ENCODE results near the gene GSG1L. TPM values are rescaled to one million over a fixed set of nuclear protein-coding genes. Genes with fewer than 3 reads are reported as not detected.
"Not testable (repeated sequence)": the region's sequence is repeated elsewhere in the genome, so short reads cannot be mapped to it uniquely, and the experiment has no call there.

The GSG1L gene
- polyA plus RNA-seq, 4 donors: 0.09 to 0.22 TPM; not detected in 2

- H3K9me3 ChIP-seq (ENCODE audit: control insufficient read depth in 2 of 2, insufficient read depth in 1 of 2, low read depth in 1 of 2, low read length in 1 of 2): no peaks in the 10 kb centered on the region
- WGBS, 3 donors: 76 to 90% (median 88%) methylated on average over 6 of the region's 6 CpGs
Observed at GRCh38 chr16:27890006-27890405, 173.5 kb downstream of the GSG1L start.

GRCh38 chr16:27883576-27883975, 179.9 kb downstream of the GSG1L start:
- no peak for DNase-seq
- H3K4me1 ChIP-seq (ENCODE audit: control insufficient read depth in 3 of 3, insufficient read depth in 2 of 3, low read depth in 1 of 3, low read length in 2 of 3): no peaks in the 10 kb centered on the region
- no peaks in the 10 kb centered on the region for H3K36me3 ChIP-seq (ENCODE audit: control insufficient read depth in 3 of 3, insufficient read depth in 2 of 3, low read depth in 1 of 3, low read length in 3 of 3)
- FAIRE-seq: no peak
- no peak overlapping the region for H3K27ac ChIP-seq (ENCODE audit: low read depth in 1 of 3, low read length in 2 of 3)
- WGBS, 3 donors: 64 to 74% (median 64%) methylated on average over 5 of the region's 5 CpGs
- no peak overlapping the region for H3K4me3 ChIP-seq (ENCODE audit: low read depth in 1 of 3, low read length in 3 of 3)
- H3K27me3 ChIP-seq (ENCODE audit: control insufficient read depth in 3 of 3, insufficient read depth in 3 of 3, low read length in 3 of 3): no peaks in the 10 kb centered on the region
- no peaks in the 10 kb centered on the region for H3K9me3 ChIP-seq (ENCODE audit: control insufficient read depth in 2 of 2, insufficient read depth in 1 of 2, low read depth in 1 of 2, low read length in 1 of 2)

More at GRCh38 chr16:27890006-27890405, 173.5 kb downstream of the GSG1L start:
- DNase-seq (no peak), FAIRE-seq (no peak)
- H3K36me3 ChIP-seq (ENCODE audit: control insufficient read depth in 3 of 3, insufficient read depth in 2 of 3, low read depth in 1 of 3, low read length in 3 of 3): no peaks in the 10 kb centered on the region
- no peak overlapping the region for H3K27ac ChIP-seq (ENCODE audit: low read depth in 1 of 3, low read length in 2 of 3)
- no peaks in the 10 kb centered on the region for H3K27me3 ChIP-seq (ENCODE audit: control insufficient read depth in 3 of 3, insufficient read depth in 3 of 3, low read length in 3 of 3)
- H3K4me1 ChIP-seq (ENCODE audit: control insufficient read depth in 3 of 3, insufficient read depth in 2 of 3, low read depth in 1 of 3, low read length in 2 of 3): no peaks in the 10 kb centered on the region
- no peak overlapping the region for H3K4me3 ChIP-seq (ENCODE audit: low read depth in 1 of 3, low read length in 3 of 3)

DNA sequence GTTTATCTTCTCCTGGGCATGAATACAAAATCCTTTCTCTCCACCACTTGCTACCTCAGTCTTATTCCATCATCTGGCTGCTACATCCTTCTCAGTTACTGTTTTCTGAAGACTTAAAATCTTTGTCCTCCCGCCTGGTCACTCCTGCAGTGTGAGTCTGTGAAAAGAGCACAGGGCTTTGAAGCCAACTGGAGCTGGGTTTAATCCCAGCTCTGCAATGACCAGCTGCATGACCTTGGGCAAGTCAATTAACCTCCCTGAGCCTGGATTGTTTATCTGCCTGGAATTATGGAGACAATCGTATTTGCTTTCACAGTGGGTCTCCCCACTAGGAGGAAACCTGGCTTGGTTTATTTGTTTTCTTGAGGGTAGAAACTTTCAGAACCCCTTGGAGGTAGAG, 183.2 kb downstream of the GSG1L start:
- Histone ChIP-seq H3K4me3 (ENCODE audit: low read depth in 1 of 3, low read length in 3 of 3) (no peak overlapping the region), H3K27me3 (ENCODE audit: control insufficient read depth in 3 of 3, insufficient read depth in 3 of 3, low read length in 3 of 3) (no peaks in the 10 kb centered on the region), H3K4me1 (ENCODE audit: control insufficient read depth in 3 of 3, insufficient read depth in 2 of 3, low read depth in 1 of 3, low read length in 2 of 3) (no peaks in the 10 kb centered on the region), H3K9me3 (ENCODE audit: control insufficient read depth in 2 of 2, insufficient read depth in 1 of 2, low read depth in 1 of 2, low read length in 1 of 2) (no peaks in the 10 kb centered on the region), H3K36me3 (ENCODE audit: control insufficient read depth in 3 of 3, insufficient read depth in 2 of 3, low read depth in 1 of 3, low read length in 3 of 3) (no peaks in the 10 kb centered on the region), H3K27ac (ENCODE audit: low read depth in 1 of 3, low read length in 2 of 3) (no peak overlapping the region)
- no peak for DNase-seq
- no peak for FAIRE-seq
- 28 to 55% (median 46%) methylated on average over 2 of the region's 2 CpGs for whole genome bisulfite sequencing, 3 donors

- WGBS, 3 donors: 63 to 75% (median 69%) methylated on average over 3 of the region's 3 CpGs
- H3K9me3 ChIP-seq (ENCODE audit: control insufficient read depth in 2 of 2, insufficient read depth in 1 of 2, low read depth in 1 of 2, low read length in 1 of 2): no peaks in the 10 kb centered on the region
- no peaks in the 10 kb centered on the region for H3K36me3 ChIP-seq (ENCODE audit: control insufficient read depth in 3 of 3, insufficient read depth in 2 of 3, low read depth in 1 of 3, low read length in 3 of 3)
- DNase-seq (no peak), FAIRE-seq (no peak)
- H3K4me1 ChIP-seq (ENCODE audit: control insufficient read depth in 3 of 3, insufficient read depth in 2 of 3, low read depth in 1 of 3, low read length in 2 of 3): no peaks in the 10 kb centered on the region
- H3K27ac ChIP-seq (ENCODE audit: low read depth in 1 of 3, low read length in 2 of 3): no peak overlapping the region
- no peak overlapping the region for H3K4me3 ChIP-seq (ENCODE audit: low read depth in 1 of 3, low read length in 3 of 3)
- H3K27me3 ChIP-seq (ENCODE audit: control insufficient read depth in 3 of 3, insufficient read depth in 3 of 3, low read length in 3 of 3): no peaks in the 10 kb centered on the region
Observed at GRCh38 chr16:27879601-27880247, 183.8 kb downstream of the GSG1L start.

DNA sequence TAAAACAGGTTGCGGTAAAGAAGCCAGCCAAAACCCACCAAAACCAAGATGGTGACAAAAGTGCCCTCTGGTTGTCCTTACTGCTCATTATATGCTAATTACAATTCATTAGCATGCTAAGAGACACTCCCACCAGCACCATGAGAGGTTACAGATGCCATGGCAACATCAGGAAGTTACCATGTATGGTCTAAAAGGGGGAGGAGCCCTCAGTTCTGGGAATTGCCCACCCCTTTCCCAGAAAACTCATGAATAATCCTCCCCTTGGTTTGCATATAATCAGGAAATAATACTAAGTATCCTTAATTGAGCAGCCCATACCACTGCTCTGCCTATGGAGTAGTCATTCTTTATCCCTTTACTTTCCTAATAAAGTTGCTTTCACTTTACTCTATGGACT, 190.9 kb downstream of the GSG1L start:
- not testable (repeated sequence) for H3K27ac ChIP-seq (ENCODE audit: low read depth in 1 of 3, low read length in 2 of 3); H3K27me3 ChIP-seq (ENCODE audit: control insufficient read depth in 3 of 3, insufficient read depth in 3 of 3, low read length in 3 of 3); FAIRE-seq; H3K4me1 ChIP-seq (ENCODE audit: control insufficient read depth in 3 of 3, insufficient read depth in 2 of 3, low read depth in 1 of 3, low read length in 2 of 3); DNase-seq; H3K4me3 ChIP-seq (ENCODE audit: low read depth in 1 of 3, low read length in 3 of 3); H3K36me3 ChIP-seq (ENCODE audit: control insufficient read depth in 3 of 3, insufficient read depth in 2 of 3, low read depth in 1 of 3, low read length in 3 of 3)
- H3K9me3 ChIP-seq (ENCODE audit: control insufficient read depth in 2 of 2, insufficient read depth in 1 of 2, low read depth in 1 of 2, low read length in 1 of 2): peaks cover 0 to 17% of the 10 kb centered on the region in 2 donors
- 89 to 100% (median 100%) methylated on average over 1 of the region's 1 CpG for WGBS, 3 donors

DNA sequence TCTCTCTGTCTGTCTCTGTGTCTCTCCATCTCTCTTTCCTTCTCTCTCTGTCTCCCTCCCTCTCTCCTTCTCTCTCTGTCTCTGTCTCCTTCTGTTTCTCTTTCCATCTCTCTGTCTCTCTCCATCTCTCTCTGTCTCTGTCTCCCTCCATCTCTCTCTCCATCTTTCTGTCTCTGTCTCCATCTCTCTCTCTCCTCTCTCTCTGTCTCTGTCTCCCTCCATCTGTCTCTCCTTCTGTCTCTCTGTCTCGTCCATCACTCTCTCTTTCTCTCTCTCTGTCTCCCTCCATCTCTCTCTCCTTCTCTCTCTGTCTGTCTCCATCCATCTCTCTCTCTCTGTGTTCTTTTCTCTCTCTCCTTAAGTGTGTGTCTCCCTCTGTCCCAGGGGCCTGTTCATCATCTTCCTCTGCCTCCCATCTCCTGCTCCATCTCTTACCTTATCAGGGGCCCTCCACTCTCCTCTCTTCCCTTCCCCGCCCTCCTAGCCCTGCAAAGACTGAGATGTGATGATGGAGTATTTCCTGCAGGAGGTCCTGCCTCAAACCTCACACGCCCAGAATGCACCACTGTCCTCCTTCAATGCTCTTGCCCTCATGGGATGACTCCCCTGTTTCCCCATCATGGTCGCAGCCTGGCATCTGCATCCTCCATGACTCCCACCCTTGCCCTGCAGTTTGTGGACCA, 193.3 kb downstream of the GSG1L start:
- Histone ChIP-seq H3K4me3 (ENCODE audit: low read depth in 1 of 3, low read length in 3 of 3) (no peak overlapping the region), H3K36me3 (ENCODE audit: control insufficient read depth in 3 of 3, insufficient read depth in 2 of 3, low read depth in 1 of 3, low read length in 3 of 3) (no peaks in the 10 kb centered on the region), H3K27ac (ENCODE audit: low read depth in 1 of 3, low read length in 2 of 3) (no peak overlapping the region), H3K9me3 (ENCODE audit: control insufficient read depth in 2 of 2, insufficient read depth in 1 of 2, low read depth in 1 of 2, low read length in 1 of 2) (peaks cover 0 to 20% of the 10 kb centered on the region in 2 donors), H3K4me1 (ENCODE audit: control insufficient read depth in 3 of 3, insufficient read depth in 2 of 3, low read depth in 1 of 3, low read length in 2 of 3) (no peaks in the 10 kb centered on the region), H3K27me3 (ENCODE audit: control insufficient read depth in 3 of 3, insufficient read depth in 3 of 3, low read length in 3 of 3) (no peaks in the 10 kb centered on the region)
- FAIRE-seq: no peak
- DNase-seq: no peak
- 46 to 56% (median 55%) methylated on average over 4 of the region's 4 CpGs for WGBS, 3 donors

- WGBS, 3 donors: 86 to 96% (median 93%) methylated on average over 1 of the region's 1 CpG
- Histone ChIP-seq H3K9me3 (ENCODE audit: control insufficient read depth in 2 of 2, insufficient read depth in 1 of 2, low read depth in 1 of 2, low read length in 1 of 2) (peaks cover 0 to 22% of the 10 kb centered on the region in 2 donors), H3K4me1 (ENCODE audit: control insufficient read depth in 3 of 3, insufficient read depth in 2 of 3, low read depth in 1 of 3, low read length in 2 of 3) (no peaks in the 10 kb centered on the region), H3K27me3 (ENCODE audit: control insufficient read depth in 3 of 3, insufficient read depth in 3 of 3, low read length in 3 of 3) (no peaks in the 10 kb centered on the region), H3K4me3 (ENCODE audit: low read depth in 1 of 3, low read length in 3 of 3) (no peak overlapping the region), H3K36me3 (ENCODE audit: control insufficient read depth in 3 of 3, insufficient read depth in 2 of 3, low read depth in 1 of 3, low read length in 3 of 3) (no peaks in the 10 kb centered on the region), H3K27ac (ENCODE audit: low read depth in 1 of 3, low read length in 2 of 3) (no peak overlapping the region)
- DNase-seq (no peak), FAIRE-seq (no peak)
Observed at GRCh38 chr16:27869411-27869810, 194.1 kb downstream of the GSG1L start.

DNA sequence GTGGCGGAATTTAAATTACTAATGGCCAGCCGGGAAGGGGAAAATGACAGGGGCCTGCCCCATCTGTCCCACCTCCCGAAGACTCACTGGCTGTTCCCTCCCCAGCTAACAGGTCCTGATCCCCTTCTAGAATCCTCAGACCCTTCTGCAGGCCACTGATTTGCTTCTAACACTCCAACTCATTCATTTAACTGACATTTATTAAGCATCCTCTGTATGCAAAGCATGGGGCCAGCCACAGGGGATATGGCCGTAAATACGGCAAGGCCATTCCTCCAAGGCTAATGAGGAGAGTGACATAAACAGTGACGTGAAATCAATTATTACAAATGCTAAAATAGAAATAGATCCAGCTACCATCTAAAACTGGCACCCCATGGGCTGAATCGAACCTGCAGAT, 195.3 kb downstream of the GSG1L start:
- H3K36me3 ChIP-seq (ENCODE audit: control insufficient read depth in 3 of 3, insufficient read depth in 2 of 3, low read depth in 1 of 3, low read length in 3 of 3): no peaks in the 10 kb centered on the region
- peaks cover 0 to 13% of the 10 kb centered on the region in 2 donors for H3K9me3 ChIP-seq (ENCODE audit: control insufficient read depth in 2 of 2, insufficient read depth in 1 of 2, low read depth in 1 of 2, low read length in 1 of 2)
- H3K4me3 ChIP-seq (ENCODE audit: low read depth in 1 of 3, low read length in 3 of 3): no peak overlapping the region
- H3K27me3 ChIP-seq (ENCODE audit: control insufficient read depth in 3 of 3, insufficient read depth in 3 of 3, low read length in 3 of 3): no peaks in the 10 kb centered on the region
- H3K4me1 ChIP-seq (ENCODE audit: control insufficient read depth in 3 of 3, insufficient read depth in 2 of 3, low read depth in 1 of 3, low read length in 2 of 3): no peaks in the 10 kb centered on the region
- FAIRE-seq (no peak), DNase-seq (no peak)
- H3K27ac ChIP-seq (ENCODE audit: low read depth in 1 of 3, low read length in 2 of 3): no peak overlapping the region
- 84 to 89% (median 88%) methylated on average over 7 of the region's 7 CpGs for WGBS, 3 donors
